Activated naive CD8-positive, alpha-beta T cell (primary cell): ENCODE data around the gene NLGN4Y.

ENCODE experiments used
- H3K27ac Mint-ChIP-seq: one replicate; pipeline ENCODE4 v1.8.0; 2021; ENCODE audit warnings: mixed read lengths
- H3K27me3 Mint-ChIP-seq: one replicate; pipeline ENCODE4 v1.8.0; 2021; ENCODE audit warnings: mixed read lengths
- H3K36me3 Mint-ChIP-seq: one replicate; pipeline ENCODE4 v1.8.0; 2021; ENCODE audit warnings: mixed read lengths
- H3K4me1 Mint-ChIP-seq: one replicate; pipeline ENCODE4 v1.8.0; 2021; ENCODE audit warnings: low read depth, mixed read lengths
- H3K4me3 Mint-ChIP-seq: one replicate; pipeline ENCODE4 v1.8.0; 2021; ENCODE audit warnings: mild to moderate bottlenecking, mixed read lengths
- H3K9me3 Mint-ChIP-seq: one replicate; pipeline ENCODE4 v1.8.0; 2021; ENCODE audit warnings: low read depth, mixed read lengths

Gene NLGN4Y

GRCh38 chrY:14778208-14778607, 253.9 kb downstream of the NLGN4Y start:
- no peaks in the 10 kb centered on the region for H3K27me3 Mint-ChIP-seq
- H3K4me3 Mint-ChIP-seq: no peak overlapping the region
- no peaks in the 10 kb centered on the region for H3K36me3 Mint-ChIP-seq
- no peaks in the 10 kb centered on the region for H3K9me3 Mint-ChIP-seq
- no peak overlapping the region for H3K27ac Mint-ChIP-seq
- no peaks in the 10 kb centered on the region for H3K4me1 Mint-ChIP-seq

- Mint-ChIP-seq H3K27ac (no peak overlapping the region), H3K9me3 (no peaks in the 10 kb centered on the region), H3K4me1 (no peaks in the 10 kb centered on the region), H3K27me3 (no peaks in the 10 kb centered on the region), H3K4me3 (no peak overlapping the region), H3K36me3 (no peaks in the 10 kb centered on the region)
These were observed 268.8 kb downstream of the NLGN4Y start for GRCh38 chrY:14793104-14793503.

GRCh38 chrY:14793674-14794073, 269.3 kb downstream of the NLGN4Y start:
- no peaks in the 10 kb centered on the region for H3K4me1 Mint-ChIP-seq
- no peak overlapping the region for H3K27ac Mint-ChIP-seq
- H3K36me3 Mint-ChIP-seq: no peaks in the 10 kb centered on the region
- H3K27me3 Mint-ChIP-seq: no peaks in the 10 kb centered on the region
- no peaks in the 10 kb centered on the region for H3K9me3 Mint-ChIP-seq
- H3K4me3 Mint-ChIP-seq: no peak overlapping the region

GRCh38 chrY:14798010-14798409, 273.7 kb downstream of the NLGN4Y start:
- no peak overlapping the region for H3K4me3 Mint-ChIP-seq
- H3K27me3 Mint-ChIP-seq: no peaks in the 10 kb centered on the region
- H3K36me3 Mint-ChIP-seq: no peaks in the 10 kb centered on the region
- no peak overlapping the region for H3K27ac Mint-ChIP-seq
- no peaks in the 10 kb centered on the region for H3K4me1 Mint-ChIP-seq
- no peaks in the 10 kb centered on the region for H3K9me3 Mint-ChIP-seq

GRCh38 chrY:14801096-14801495, 276.8 kb downstream of the NLGN4Y start:
- Mint-ChIP-seq H3K4me3 (no peak overlapping the region), H3K36me3 (no peaks in the 10 kb centered on the region), H3K27me3 (no peaks in the 10 kb centered on the region), H3K4me1 (no peaks in the 10 kb centered on the region), H3K27ac (no peak overlapping the region), H3K9me3 (no peaks in the 10 kb centered on the region)

- no peaks in the 10 kb centered on the region for H3K4me1 Mint-ChIP-seq
- H3K27ac Mint-ChIP-seq: no peak overlapping the region
- no peaks in the 10 kb centered on the region for H3K36me3 Mint-ChIP-seq
- no peaks in the 10 kb centered on the region for H3K27me3 Mint-ChIP-seq
- no peak overlapping the region for H3K4me3 Mint-ChIP-seq
- no peaks in the 10 kb centered on the region for H3K9me3 Mint-ChIP-seq
These were observed 277.8 kb downstream of the NLGN4Y start for GRCh38 chrY:14802125-14802524.

GRCh38 chrY:14804041-14804440, 279.7 kb downstream of the NLGN4Y start:
- H3K4me3 Mint-ChIP-seq: no peak overlapping the region

GRCh38 chrY:14818452-14818851, 294.1 kb downstream of the NLGN4Y start:
- no peak overlapping the region for H3K4me3 Mint-ChIP-seq
- H3K9me3 Mint-ChIP-seq: no peaks in the 10 kb centered on the region
- no peaks in the 10 kb centered on the region for H3K36me3 Mint-ChIP-seq
- no peak overlapping the region for H3K27ac Mint-ChIP-seq
- no peaks in the 10 kb centered on the region for H3K4me1 Mint-ChIP-seq
- no peaks in the 10 kb centered on the region for H3K27me3 Mint-ChIP-seq

More at GRCh38 chrY:14804041-14804440, 279.7 kb downstream of the NLGN4Y start:
- Mint-ChIP-seq H3K27me3 (no peaks in the 10 kb centered on the region), H3K36me3 (no peaks in the 10 kb centered on the region), H3K9me3 (no peaks in the 10 kb centered on the region), H3K4me1 (no peaks in the 10 kb centered on the region), H3K27ac (no peak overlapping the region)

- Mint-ChIP-seq H3K36me3 (no peaks in the 10 kb centered on the region), H3K9me3 (no peaks in the 10 kb centered on the region), H3K4me3 (no peak overlapping the region), H3K27me3 (no peaks in the 10 kb centered on the region), H3K27ac (no peak overlapping the region), H3K4me1 (no peaks in the 10 kb centered on the region)
These were observed 297.9 kb downstream of the NLGN4Y start for GRCh38 chrY:14822201-14822600.

- Mint-ChIP-seq H3K4me1 (no peaks in the 10 kb centered on the region), H3K36me3 (no peaks in the 10 kb centered on the region), H3K9me3 (no peaks in the 10 kb centered on the region), H3K27me3 (no peaks in the 10 kb centered on the region), H3K27ac (no peak overlapping the region), H3K4me3 (no peak overlapping the region)
These were observed 298.6 kb downstream of the NLGN4Y start for GRCh38 chrY:14822906-14823305.

- no peak overlapping the region for H3K27ac Mint-ChIP-seq
- no peaks in the 10 kb centered on the region for H3K27me3 Mint-ChIP-seq
- H3K4me1 Mint-ChIP-seq: no peaks in the 10 kb centered on the region
- no peaks in the 10 kb centered on the region for H3K9me3 Mint-ChIP-seq
- no peak overlapping the region for H3K4me3 Mint-ChIP-seq
- H3K36me3 Mint-ChIP-seq: no peaks in the 10 kb centered on the region
These were observed 300.3 kb downstream of the NLGN4Y start for GRCh38 chrY:14824583-14824982.

- H3K27ac Mint-ChIP-seq: no peak overlapping the region
- H3K4me3 Mint-ChIP-seq: no peak overlapping the region
- no peaks in the 10 kb centered on the region for H3K36me3 Mint-ChIP-seq
- H3K4me1 Mint-ChIP-seq: no peaks in the 10 kb centered on the region
- no peaks in the 10 kb centered on the region for H3K27me3 Mint-ChIP-seq
- H3K9me3 Mint-ChIP-seq: no peaks in the 10 kb centered on the region
These were observed 301.4 kb downstream of the NLGN4Y start for GRCh38 chrY:14825728-14826127.

GRCh38 chrY:14828531-14828930, 304.2 kb downstream of the NLGN4Y start:
- H3K4me1 Mint-ChIP-seq: no peaks in the 10 kb centered on the region
- no peaks in the 10 kb centered on the region for H3K27me3 Mint-ChIP-seq
- no peaks in the 10 kb centered on the region for H3K9me3 Mint-ChIP-seq
- H3K4me3 Mint-ChIP-seq: no peak overlapping the region
- H3K27ac Mint-ChIP-seq: no peak overlapping the region
- no peaks in the 10 kb centered on the region for H3K36me3 Mint-ChIP-seq

- H3K27me3 Mint-ChIP-seq: no peaks in the 10 kb centered on the region
- no peak overlapping the region for H3K27ac Mint-ChIP-seq
- no peaks in the 10 kb centered on the region for H3K36me3 Mint-ChIP-seq
- no peaks in the 10 kb centered on the region for H3K4me1 Mint-ChIP-seq
- H3K4me3 Mint-ChIP-seq: no peak overlapping the region
- no peaks in the 10 kb centered on the region for H3K9me3 Mint-ChIP-seq
These were observed 305.1 kb downstream of the NLGN4Y start for GRCh38 chrY:14829366-14829885.

GRCh38 chrY:14834103-14835060, 310.1 kb downstream of the NLGN4Y start:
- H3K27me3 Mint-ChIP-seq: no peaks in the 10 kb centered on the region
- no peak overlapping the region for H3K27ac Mint-ChIP-seq
- no peaks in the 10 kb centered on the region for H3K9me3 Mint-ChIP-seq
- H3K4me1 Mint-ChIP-seq: no peaks in the 10 kb centered on the region
- no peaks in the 10 kb centered on the region for H3K36me3 Mint-ChIP-seq
- H3K4me3 Mint-ChIP-seq: no peak overlapping the region

GRCh38 chrY:14837466-14837865, 313.1 kb downstream of the NLGN4Y start:
- H3K27ac Mint-ChIP-seq: no peak overlapping the region
- no peaks in the 10 kb centered on the region for H3K9me3 Mint-ChIP-seq
- no peaks in the 10 kb centered on the region for H3K4me1 Mint-ChIP-seq
- no peak overlapping the region for H3K4me3 Mint-ChIP-seq
- no peaks in the 10 kb centered on the region for H3K36me3 Mint-ChIP-seq
- no peaks in the 10 kb centered on the region for H3K27me3 Mint-ChIP-seq
